PFSK-1 (cell line): Measurements from ENCODE around the gene SCN1A.

ENCODE experiments used
- FOXP2 ChIP-seq: optimal IDR thresholded peaks from 2 replicates; pipeline ENCODE3; 2011; ENCODE audit warnings: borderline replicate concordance, control low read depth, inconsistent platforms; ENCODE audit not compliant: insufficient read depth; ENCODE audit errors: extremely low read length, extremely low read depth
- POLR2AphosphoS5 ChIP-seq: IDR thresholded peaks from 2 replicates; pipeline ENCODE4 v1.6.1; 2012; ENCODE audit warnings: low read depth, mild to moderate bottlenecking, control low read depth, low read length, moderate library complexity
- SIN3A ChIP-seq: IDR thresholded peaks from 2 replicates; pipeline ENCODE4 v1.6.1; 2012; ENCODE audit warnings: mild to moderate bottlenecking, low read length, moderate library complexity, borderline replicate concordance; ENCODE audit not compliant: insufficient read depth
- TAF1 ChIP-seq: IDR thresholded peaks from 2 replicates; pipeline ENCODE4 v1.6.1; 2012; ENCODE audit warnings: low read length, control low read depth, borderline replicate concordance; ENCODE audit not compliant: insufficient read depth
- TF ChIP-seq, protein P1 (sequence below), 2 experiments: IDR thresholded peaks; 2 replicates each; pipeline versions ENCODE4 v1.6.1 to v1.8.0; 2011 to 2012; ENCODE audit warnings: low read depth in 2 of 2, low read length in 2 of 2, control low read depth in 1 of 2, inconsistent platforms in 1 of 2, mild to moderate bottlenecking in 1 of 2, moderate library complexity in 1 of 2; ENCODE audit not compliant: insufficient read depth in 1 of 2

Gene SCN1A

DNA sequence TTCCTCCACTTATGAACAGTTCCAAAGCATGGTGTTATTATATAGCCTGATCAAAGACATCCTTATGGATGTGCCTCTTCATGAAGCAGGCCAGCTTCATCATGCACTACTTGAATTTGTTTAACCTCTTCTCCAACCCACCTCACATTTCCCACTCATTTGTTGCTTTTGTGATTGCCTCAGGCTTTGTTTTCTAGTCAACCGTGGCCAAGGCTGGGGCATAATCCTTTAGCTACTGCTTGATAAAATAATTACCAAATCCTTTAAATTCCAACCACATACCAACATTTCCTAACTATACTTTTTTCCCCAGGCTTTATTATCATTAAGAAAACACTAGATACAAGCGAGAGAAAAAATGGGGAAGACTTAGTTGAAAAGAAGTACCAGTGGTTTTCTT lies 39.6 kb upstream of the SCN1A start:
- TF ChIP-seq POLR2AphosphoS5: no peak
- TF ChIP-seq, protein P1, sequence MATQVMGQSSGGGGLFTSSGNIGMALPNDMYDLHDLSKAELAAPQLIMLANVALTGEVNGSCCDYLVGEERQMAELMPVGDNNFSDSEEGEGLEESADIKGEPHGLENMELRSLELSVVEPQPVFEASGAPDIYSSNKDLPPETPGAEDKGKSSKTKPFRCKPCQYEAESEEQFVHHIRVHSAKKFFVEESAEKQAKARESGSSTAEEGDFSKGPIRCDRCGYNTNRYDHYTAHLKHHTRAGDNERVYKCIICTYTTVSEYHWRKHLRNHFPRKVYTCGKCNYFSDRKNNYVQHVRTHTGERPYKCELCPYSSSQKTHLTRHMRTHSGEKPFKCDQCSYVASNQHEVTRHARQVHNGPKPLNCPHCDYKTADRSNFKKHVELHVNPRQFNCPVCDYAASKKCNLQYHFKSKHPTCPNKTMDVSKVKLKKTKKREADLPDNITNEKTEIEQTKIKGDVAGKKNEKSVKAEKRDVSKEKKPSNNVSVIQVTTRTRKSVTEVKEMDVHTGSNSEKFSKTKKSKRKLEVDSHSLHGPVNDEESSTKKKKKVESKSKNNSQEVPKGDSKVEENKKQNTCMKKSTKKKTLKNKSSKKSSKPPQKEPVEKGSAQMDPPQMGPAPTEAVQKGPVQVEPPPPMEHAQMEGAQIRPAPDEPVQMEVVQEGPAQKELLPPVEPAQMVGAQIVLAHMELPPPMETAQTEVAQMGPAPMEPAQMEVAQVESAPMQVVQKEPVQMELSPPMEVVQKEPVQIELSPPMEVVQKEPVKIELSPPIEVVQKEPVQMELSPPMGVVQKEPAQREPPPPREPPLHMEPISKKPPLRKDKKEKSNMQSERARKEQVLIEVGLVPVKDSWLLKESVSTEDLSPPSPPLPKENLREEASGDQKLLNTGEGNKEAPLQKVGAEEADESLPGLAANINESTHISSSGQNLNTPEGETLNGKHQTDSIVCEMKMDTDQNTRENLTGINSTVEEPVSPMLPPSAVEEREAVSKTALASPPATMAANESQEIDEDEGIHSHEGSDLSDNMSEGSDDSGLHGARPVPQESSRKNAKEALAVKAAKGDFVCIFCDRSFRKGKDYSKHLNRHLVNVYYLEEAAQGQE (IDR thresholded peaks at IDR 0.05; ENCODE audit: insufficient read depth in 1 of 2, low read depth in 2 of 2, low read length in 2 of 2): no peak
- TF ChIP-seq FOXP2: no peak
- TF ChIP-seq TAF1: no peak
- no peak for TF ChIP-seq SIN3A

DNA sequence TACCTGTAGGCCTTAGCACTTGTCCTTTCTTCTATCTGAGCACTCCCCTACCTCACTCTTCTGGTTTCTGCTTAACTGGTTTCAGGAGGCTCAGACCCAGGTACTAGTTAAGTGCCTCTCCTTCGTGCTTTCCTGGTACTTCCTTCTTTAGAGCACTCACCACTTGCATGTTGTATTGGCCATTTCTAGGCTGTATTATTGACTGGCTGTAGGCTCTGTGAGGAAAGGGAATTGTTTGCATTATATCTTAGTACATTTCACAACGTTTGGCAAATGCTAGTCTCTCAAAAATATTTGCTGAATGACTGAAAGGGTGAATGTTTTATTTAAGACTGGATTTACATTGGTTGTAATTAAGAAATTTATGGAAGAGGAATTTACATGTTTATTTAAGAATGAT lies 36.0 kb upstream of the SCN1A start:
- no peak for TF ChIP-seq FOXP2
- TF ChIP-seq SIN3A: no peak
- TF ChIP-seq, protein P1 (IDR thresholded peaks at IDR 0.05; ENCODE audit: insufficient read depth in 1 of 2, low read depth in 2 of 2, low read length in 2 of 2): no peak
- no peak for TF ChIP-seq TAF1
- TF ChIP-seq POLR2AphosphoS5: no peak

DNA sequence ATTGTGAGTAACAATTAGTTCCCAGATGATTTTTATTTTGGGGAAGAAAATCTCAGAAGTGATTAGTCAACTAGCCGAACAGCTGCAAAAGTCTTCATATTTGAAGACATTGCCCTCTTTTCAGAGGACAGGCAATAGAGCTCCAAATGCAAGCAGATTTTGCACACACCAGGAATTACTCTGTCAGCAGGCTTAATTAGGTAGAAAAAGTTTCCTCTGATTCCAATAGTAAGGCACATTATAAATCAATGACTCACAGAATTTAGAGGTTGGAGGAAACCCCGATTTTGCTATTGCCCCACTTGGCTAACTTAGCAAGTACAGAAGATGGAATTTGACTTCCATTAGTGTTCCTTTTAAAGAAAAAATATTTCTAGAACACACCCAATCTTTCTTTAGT lies 30.7 kb upstream of the SCN1A start:
- TF ChIP-seq, protein P1 (IDR thresholded peaks at IDR 0.05; ENCODE audit: insufficient read depth in 1 of 2, low read depth in 2 of 2, low read length in 2 of 2): no peak
- TF ChIP-seq TAF1 (no peak), SIN3A (no peak)

DNA sequence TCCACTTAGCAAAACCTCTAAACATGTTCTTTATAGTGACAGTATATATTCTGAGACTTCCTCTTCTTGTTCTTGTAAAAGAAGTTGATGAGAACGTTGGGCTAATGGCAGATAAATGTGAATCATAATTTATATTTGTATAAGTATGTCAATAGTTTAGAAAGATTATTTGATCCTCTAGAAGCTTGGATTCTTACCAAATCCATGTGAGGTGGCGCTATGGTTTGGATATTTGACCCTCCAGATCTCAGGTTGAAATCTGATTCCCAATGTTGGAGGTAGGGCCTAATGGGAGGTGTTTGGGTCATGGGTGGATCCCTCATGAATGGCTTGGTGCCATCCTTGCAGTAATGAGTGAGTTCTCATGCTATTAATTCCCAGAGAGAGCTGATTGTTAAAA lies 29.8 kb upstream of the SCN1A start:
- TF ChIP-seq FOXP2 (no peak), TAF1 (no peak), SIN3A (no peak), POLR2AphosphoS5 (no peak)
- TF ChIP-seq, protein P1 (IDR thresholded peaks at IDR 0.05; ENCODE audit: insufficient read depth in 1 of 2, low read depth in 2 of 2, low read length in 2 of 2): no peak

DNA sequence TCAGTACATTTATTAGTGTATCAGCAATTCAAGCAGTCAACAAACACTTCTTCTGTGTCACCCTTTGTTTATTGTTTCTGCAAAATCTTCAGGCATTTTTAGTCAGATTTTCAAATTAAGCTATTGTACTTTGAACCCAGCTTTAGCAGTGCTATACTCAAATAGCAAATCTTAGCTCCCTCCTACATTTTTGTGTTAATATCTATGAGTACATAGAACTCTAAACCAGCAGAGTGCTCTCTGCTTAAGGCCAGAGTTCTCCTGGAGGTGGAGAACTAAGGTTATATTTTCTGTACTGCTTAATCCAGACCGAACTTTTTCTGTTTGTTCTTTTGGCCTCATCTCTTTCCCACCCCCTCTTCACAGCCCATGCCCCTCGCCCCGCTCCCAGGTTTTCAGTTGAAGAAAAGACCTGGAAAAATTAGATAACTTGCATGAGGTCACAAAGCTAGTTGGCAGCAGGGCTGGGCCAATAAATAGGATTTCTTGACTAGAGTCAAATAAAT lies 29.2 kb upstream of the SCN1A start:
- TF ChIP-seq POLR2AphosphoS5 (no peak), TAF1 (no peak), SIN3A (no peak), FOXP2 (no peak)
- TF ChIP-seq, protein P1 (IDR thresholded peaks at IDR 0.05; ENCODE audit: insufficient read depth in 1 of 2, low read depth in 2 of 2, low read length in 2 of 2): no peak
